NCI-H1417 (cell line): ENCODE results near the gene EPHA1.
A peak's percentile ranks its signal among the peaks of the same experiment; 100 is the strongest.

Experiments used
- DNase-seq, 3 experiments: peaks; one replicate each; lab custom pipeline; 2025; lab: John Stamatoyannopoulos, UW

The EPHA1 gene

DNA sequence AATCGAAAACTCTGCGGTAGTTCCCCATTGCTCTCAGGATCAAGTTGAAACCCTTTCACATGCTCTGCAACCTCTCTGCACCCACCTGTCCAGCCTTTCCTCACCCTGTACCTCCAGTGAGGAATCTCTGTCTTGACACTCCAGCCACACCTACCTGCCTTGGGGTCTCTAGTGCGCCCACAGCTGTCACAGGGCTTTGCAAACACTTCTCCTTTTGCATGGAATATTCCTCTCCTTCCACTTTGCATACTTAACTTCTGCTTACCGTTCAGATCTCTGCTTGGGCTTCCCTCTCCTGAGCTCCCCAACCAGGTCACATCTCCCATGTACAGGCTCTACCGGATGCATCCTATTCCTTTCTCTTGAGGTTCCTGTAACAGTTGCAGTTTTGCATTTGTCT, 34.1 kb downstream of the EPHA1 start:
- DNase-seq: no peak

DNA sequence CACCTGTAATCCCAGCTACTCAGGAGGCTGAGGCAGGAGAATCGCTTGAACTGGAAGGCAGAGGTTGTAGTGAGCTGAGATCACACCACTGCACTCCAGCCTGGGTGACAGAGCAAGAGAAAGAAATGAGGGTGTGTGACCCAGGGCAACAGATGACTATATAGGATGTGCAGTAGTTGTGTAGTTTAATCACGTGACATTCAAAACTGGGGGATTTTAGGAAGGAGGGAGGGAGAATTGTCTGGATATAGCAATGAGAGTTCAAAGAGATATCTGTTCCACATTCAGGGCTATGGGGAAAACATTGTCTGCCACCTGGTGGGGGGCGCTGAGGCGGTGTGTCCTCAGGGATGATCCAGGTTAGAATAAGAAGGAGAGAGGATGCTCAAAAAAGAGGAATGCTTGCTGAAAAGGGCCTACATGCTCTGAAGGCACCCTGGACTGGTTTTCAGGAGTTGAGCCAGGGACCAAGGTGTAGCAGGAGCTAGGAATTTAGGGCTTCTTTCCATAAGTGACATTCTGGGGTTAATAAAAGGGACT, 35.3 kb downstream of the EPHA1 start:
- peak in 1 of 3 experiments; percentile 6 for DNase-seq

DNA sequence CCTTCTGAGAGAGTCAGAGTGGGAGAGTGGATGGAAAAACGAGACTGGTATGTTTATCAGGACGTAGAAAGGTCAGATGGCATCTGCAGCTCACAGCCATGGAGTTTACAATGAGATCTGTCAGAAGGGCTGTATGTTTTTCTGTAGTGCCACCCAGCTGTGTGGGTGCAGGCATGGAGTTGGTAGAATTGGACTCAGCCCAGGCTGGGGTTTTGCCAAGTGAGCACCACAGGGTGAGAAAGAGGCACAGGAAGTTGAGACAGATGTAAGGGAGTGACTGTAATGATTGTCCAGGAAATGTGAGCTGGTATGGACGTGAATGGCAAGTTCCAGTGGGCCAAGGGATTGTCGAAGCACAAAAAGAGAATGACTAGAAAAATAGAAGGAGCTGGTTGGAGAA, 36.6 kb downstream of the EPHA1 start:
- DNase-seq: no peak

DNA sequence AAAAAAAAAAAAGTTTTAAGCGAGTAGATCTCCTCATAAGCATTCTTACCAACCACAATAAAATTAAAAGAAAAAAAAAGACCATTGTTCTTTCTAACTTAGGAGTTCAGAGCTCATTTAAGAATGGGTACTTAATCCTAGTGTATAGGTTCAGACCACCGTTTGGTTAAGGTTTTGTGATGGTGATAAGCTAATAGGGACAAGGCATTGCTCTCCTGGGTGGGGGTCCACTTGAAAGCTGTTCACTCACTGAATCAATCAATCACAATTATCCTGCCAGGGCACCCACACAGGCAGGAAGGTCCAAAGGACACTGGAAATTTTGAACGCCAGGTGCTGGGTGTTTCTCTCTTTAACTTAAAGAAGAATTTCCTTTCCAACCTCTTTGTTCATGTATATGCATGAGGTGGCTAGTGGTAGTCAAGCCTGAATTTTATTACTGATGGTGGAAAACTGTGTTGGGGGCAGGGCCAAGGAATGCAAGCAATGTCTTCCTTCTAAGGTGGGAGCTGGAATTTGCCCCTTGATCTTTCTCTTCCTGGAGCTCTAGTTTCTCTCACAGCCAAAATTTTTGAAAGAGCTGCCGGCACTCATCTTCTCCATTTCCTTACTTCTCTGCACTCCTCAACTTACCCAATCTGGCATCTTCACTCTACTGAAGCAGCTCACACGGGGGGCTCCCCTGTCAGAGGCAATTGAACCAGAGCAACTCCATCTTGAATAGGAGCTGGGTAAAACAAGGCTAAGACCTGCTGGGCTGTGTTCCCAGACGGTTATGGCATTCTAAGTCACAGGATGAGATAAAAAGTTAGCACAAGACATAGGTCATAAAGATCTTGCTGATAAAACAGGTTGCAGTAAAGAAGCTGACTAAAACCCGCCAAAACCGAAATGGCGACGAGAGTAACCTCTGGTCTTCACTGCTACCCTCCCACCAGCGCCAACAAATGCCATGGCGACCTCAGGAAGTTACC, 38.7 kb downstream of the EPHA1 start:
- DNase-seq: peak in 2 of 3 experiments; percentile 56 to 85

DNA sequence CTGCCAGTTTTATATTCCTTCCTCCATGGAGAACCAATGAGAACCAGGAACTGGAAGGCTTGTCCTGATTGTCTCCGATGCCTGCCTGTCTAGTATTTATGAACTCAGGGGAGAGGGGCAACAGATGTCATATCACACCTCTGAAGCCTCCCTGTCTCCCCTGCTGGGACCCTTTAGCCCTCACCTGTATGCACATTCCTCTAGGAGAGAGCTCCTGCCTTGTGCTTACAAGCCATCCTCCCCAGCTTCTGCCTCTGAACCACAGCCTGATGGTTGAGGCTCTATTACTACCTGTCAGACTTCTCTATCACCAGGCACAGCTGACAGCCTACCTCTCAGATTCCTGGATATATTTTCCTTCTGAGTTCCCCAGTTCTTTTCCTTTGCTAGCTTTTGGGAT, 40.3 kb downstream of the EPHA1 start:
- no peak for DNase-seq

DNA sequence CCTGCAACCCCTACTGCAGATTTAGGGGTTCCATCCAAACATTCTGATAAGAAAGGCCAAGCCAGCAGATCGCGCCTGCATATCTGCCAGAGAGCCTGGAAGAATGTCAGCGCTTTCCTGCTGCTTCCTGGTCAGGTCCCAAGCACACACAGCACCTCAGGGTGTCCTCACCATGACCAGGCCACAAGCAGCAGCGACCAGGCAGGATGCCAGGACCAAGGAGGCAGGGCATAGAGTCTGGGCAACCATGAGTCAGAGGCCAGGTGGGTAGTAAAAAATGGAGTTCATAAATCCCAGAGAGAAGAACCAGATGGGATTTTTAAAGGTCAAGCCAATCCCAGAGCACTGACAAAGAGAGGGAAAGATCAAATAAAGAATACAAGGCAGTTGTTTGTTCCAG, 40.7 kb downstream of the EPHA1 start:
- DNase-seq: peak in 1 of 3 experiments; percentile 22

DNA sequence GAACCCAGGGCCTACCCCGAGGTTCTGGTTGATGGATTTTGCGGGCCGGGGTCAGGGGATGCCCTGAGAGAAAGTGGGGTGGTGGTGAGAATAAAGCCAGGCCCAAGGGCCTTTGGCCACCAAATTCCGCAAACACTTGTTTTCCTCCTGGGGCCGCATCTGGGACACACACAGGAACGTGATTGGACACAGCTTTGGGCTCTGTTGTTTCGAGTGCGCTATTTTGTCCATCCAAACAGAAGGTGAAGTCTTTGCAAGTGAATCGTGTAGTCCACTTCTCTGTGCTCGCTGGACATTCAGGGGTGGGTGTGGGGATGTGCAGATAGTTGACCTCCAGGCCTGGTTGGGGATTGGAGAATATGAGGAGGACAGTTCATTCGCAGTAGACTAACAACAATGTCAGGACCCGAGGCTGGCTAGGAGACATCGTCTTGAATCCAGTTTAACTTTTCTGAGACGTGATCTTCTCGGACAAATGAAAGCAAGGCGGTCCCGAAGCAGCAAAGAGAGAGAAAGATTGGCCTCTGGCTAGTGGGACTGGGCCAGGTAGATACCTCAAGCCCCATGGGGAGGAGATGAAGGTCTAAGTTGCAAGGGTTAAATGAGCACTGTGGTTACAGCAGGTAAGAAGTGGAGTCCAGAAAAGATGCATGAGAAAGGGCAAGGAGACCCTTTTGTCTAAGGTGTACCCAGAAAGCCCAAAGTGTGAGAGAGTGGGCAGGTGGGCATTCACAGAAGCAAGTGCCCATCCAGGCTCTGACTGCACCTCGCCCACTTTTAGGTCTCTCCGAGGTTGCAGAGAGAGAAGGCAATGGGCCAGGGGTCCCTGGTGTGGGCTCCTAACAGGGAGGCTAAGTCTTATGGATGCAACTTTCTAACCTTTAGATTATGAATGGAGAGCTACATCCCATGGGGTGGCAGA, 45.4 kb downstream of the EPHA1 start:
- peak in 1 of 3 experiments; percentile 70 for DNase-seq

DNA sequence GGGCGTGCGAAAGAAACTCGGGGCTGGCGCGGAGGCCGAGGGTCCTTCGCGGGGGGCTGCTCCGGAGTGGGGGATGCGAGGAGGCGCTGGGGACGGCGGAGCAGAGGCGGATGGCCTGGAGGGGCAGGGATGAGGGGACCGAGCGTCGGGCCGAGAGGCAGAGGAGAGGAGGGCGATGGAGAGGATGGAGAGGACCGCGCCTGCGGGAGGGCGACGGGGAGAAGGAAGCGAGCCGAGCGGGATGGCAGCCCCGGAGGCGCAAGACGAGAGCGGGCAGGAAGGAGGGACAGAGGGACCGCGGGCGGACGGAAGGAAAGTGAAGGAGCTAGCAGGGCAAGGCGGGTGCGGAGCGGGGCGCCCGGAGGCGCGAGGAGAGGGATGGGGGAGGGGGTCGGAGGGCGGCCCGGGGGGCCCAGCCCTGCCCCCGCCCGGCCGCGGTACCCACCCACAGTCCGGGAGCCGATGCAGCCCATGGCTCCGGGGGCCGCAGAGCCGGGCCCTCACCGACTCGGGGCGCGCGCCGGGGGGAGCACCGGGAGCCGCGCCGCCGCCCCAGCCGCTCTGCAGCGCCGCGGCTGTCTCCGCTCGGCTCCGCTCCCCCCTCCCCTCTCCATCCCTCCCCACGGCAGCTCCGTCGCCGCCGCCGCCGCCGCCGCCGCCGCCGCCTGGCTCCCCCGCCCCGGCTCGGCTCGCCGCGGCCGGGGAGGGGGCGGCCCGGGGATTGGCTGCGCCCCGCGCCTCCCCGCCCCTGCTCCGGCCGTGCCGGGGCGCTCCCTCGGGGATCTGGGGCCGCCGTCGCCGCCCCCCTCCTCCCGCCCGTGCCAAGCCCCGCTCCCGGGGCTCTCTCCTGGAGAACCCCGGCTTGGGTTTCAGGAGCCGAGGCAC, 46.3 kb downstream of the EPHA1 start, which contains the start of gene FAM131B:
FAM131B (minus strand) TSS at position 583 of the 885 bp plus-strand sequence; CDS start at position 473, 110 bp downstream.
- peak in 2 of 3 experiments; percentile 78 to 84 for DNase-seq

DNA sequence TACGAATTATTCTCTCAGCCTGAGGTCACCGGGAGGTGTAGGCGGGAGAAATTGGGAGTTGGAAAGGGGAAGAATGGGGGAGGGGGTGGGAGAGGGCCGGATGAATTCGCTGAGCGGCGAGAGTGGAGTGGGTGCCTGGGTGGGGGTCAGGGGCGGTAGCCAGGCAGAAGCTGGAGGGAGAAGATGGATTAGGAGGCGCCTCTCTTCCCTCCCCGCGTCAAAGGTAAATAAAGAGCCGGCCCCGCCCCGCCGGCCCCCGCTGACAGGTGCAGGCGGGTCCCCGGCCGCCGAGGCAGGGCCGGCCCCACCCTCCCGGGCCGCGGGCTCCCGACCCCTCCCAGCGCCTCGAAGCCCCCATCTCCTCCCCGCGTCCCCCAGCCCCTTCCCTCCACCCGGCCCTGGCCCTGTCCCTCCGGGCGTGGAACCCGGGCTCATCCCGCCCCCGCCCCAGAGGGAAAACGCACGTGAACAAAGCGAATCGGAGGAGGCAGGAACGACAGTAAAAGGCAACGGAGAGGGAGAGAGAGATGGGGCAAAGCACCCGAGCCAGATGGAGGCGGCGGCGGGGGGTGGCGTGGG, 47.0 kb downstream of the EPHA1 start:
- peak in 2 of 3 experiments; percentile 88 to 94 for DNase-seq

DNA sequence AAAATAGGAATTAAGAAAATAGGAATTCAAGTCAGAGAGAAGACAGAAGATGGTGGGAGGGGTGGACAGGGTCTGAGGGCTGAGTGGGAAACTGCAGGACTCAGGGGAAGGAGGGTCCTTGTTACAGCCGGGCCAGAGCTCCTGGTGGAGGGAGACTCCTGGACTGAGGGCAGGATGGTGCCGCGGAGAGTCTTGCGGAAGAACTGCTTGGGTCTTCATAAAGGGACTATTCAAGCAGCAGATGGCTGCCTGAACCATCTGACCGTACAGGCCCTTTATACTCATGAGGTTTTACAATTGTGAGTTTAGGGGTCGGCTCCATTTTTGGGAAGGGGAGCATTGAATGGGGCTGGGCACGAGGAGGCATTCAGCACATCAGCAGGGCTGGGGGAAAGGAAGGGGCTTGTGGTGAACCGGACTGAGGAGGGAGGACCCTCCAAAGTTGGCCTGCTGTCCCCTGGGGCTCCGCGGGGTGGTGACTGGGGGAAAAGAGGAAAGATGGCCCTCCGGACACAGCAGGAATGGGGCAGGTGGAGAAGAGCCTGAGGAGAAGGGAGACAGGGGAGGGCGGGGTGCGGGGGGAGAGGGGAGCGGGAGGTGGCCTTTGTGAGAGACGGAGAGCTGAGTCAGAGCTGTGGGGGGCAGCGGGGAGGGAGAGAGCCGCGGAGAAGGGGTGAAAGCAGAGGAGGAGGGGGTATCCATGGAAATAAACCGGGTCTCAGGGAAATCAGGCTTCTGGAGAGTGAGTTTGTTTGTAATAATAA, 47.7 kb downstream of the EPHA1 start:
- peak in 2 of 3 experiments; percentile 88 to 94 for DNase-seq

DNA sequence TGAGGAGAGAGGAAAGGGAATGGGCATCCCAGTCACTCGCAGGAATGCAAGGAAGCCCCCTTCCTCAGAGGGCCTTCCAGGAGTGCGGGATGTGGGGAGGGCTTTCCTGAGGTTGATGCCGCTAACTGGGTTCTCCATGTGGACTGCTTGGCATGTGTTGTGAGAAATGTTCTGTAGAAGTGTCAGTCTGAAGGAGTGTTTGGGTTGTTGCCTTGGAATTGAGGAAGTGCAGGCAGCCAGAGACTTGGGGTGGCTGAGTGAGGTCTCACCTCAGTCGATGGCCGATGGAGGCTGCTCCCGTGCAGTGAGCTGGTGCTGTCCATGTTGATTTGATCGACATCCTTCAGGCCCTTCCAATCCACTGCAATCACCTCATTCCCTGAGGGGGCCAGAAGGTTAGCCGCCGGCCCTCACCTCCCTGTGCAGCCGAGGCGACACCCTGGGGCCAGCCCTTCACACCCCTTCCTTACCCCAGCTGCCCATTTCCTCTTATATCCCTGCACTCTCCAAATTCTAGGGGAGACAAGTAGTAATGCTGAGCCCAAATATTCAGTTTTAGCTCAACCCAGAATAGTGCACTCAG, 48.8 kb downstream of the EPHA1 start:
- DNase-seq: no peak

DNA sequence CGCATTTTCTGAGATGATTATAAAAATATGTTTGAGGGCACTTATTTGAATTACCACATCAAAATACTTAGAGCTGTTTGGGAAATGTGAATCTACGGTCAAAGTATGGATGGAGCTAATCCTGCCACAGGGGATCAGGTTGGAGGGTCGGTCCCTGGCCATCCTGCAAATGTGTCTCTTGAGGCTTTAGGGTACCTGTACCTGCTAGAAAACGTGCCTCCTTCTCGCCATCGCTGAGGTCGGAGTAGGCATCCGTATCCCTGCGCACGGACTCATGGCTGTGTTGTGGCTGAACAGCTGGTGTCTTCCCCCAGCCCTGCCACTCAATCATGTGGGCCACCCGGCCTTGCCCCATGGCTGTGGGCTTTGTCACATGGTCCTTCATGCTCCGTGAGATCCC, 50.0 kb downstream of the EPHA1 start:
- DNase-seq: no peak

DNA sequence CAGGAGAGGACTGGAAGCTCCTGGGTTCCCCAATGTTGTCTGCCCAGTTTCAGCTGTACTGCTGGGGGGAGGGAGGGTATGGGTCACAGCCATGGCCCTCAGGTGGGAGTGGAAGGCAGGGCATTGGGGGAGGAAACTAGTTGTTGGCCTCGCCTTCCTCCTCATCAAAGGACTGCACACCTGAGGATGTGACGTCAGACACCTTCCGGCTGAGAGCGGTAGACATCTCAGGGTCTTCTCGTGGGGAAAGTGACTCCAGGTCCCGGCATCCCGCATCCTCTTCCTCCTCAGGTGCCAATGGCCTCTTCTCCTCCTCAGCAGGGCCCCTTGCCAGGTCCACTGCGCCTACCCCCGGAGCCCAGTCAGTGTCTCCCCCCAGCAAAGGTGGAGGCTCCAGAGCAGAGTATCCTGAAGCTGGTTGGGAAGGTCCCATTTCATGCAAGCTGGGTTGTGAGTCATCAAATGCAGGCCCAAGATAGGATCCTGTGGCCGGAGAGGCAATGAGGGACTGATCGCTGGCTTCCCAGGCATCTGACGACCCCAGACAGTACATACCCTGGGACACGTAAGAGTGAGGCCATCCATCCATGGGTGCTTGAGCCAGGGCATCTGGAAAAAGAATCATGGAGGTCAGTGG, 52.1 kb downstream of the EPHA1 start:
- DNase-seq: no peak

DNA sequence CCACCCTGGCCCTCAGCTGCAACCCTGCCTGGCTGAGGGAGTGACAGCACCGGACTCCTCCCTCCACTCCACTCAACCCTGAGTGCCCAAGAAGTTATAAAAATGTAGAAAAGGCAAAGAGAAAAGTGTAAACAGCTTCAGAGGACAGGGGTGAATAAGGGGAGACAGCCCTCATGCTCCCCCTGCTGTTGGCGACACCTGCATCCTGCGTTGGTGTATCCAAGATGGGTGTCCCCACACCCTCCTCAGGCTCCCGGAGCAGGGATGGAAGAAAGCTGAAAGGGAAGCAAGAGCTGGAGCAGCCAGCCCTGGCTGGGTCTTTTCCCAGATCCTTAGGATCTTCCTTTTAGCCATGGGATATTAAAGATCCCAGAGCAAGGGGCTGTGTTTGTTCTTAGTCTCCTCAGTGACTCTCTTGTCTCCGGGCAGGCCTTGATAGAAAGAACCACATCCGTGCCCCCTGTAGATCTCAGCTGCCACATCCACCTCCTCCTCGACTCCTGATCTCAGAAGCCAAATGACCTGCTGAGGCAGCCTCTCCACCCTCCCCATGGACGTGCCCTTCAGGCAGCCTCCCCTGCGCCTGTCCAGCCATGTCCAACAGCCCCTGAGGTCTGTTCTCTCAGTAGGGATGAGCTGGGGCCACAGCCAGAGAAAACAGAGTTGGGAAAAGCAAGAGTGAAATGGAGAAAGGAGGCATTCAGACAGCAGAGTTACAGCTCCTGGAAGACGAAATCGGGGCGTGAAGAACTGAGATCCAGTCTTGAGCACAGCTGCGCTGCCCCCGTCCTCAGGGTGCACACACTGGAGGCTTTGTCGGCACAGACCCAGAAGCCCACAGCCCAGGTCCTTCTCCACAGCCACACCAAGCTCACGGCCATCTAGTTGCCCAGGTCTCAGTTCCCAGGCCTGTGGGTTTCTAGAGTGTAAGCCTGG, 52.9 kb downstream of the EPHA1 start:
- no peak for DNase-seq

DNA sequence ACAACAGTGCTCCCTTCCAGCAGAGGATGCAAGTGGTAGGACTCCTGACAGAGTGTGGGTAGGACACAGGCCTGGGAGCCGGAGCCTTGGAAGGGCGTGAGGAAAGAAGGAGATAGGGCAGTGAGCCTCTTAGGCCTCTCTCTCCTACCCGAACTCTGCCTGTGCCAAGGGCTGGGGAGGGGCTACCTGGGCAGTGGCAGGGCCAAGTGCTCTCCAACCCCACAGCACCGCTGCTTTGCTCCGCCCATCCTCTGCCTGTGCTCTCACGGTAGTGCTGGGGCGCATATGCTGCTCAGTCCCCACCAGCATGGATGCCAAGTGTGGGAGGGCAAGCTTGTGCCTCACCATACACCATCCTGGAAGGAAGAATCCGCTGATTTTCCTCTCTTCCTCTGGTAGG, 53.7 kb downstream of the EPHA1 start:
- DNase-seq: no peak

DNA sequence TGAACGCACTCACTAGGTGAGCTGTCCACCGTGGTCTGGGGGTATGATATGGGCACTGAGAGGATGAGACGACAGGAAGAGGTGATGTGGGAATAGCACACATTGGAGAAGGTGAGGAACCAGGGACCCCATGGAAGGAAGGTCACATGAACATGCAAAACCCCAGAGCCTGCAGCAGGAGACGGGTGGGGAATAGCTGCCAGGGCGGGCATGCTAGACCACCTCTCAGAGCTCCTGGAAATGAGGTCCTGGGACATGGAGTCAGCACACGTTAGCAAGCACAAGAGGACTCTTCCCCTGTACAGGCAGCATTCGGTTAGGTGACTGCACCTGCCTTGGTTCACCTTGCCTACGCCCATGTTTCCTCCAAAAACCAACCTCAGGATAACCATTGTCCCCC, 54.3 kb downstream of the EPHA1 start:
- no peak for DNase-seq

DNA sequence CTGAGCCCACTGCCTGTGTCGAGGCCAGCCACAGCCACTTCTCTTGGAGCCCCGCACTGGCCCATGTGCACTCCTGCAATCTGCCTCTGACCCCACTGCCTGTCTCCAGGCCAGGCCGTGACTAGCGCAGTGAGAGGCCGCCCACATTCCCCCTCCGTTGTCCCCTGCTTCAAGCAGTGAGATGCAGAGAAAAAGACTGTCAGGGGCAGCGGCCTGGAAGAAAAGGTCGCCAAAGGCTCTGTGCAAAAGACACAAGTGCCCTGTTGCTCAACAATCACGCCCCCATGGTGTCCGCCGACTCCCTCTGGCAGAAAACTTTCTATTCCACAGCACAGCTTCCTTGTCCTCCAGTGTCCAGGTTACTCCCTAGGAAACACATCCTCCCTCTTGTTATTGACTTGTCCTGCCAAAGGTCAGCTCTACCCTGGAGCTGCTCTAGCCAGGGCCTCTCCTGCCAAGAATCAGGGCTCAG, 56.1 kb downstream of the EPHA1 start:
- DNase-seq: no peak

DNA sequence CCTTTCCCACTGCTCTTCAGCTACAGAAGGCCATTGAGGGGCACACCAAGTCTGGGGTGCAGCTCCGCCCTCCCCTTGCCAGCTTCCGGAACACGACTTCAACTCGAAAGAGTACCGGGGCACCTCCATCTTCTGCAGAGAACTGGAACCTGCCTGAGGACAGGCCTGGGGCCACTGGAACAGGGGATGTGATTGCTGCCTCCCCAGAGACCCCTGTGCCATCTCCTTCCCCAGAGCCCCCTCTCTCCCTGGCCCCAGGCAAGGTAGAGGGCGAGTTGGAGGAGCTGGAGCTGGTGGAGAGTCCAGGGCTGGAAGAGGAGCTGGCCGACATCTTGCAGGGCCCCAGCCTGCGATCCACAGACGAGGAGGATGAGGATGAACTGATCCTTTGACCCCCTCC, 57.1 kb downstream of the EPHA1 start:
- no peak for DNase-seq
